Small intestine (tissue), 7 donors: ENCODE measurements around the gene MSRB1. TPM values are rescaled to one million over a fixed set of nuclear protein-coding genes. Genes with fewer than 3 reads are reported as not detected.

Experiments used
- DNase-seq, 2 donors: peaks; one replicate each; pipeline versions ENCODE4 v3.0.0 to v3.0.0-alpha.2; 2013
- FAIRE-seq: peaks from 2 replicates; lab custom pipeline; 2012; peaks lifted over from hg19 to GRCh38; lab: Jason Lieb, UNC
- H3K27ac ChIP-seq, 3 donors: one replicate each; pipeline ENCODE4 v1.5.1; 2013; ENCODE audit warnings: low read length in 2 of 3, mild to moderate bottlenecking in 2 of 3, control low read depth in 1 of 3, inconsistent platforms in 1 of 3, low read depth in 1 of 3, moderate library complexity in 1 of 3
- H3K27me3 ChIP-seq, 3 donors: one replicate each; pipeline ENCODE4 v1.6.1; 2013; ENCODE audit warnings: low read length in 3 of 3, inconsistent platforms in 1 of 3; ENCODE audit not compliant: control insufficient read depth in 3 of 3, insufficient read depth in 3 of 3
- H3K36me3 ChIP-seq, 3 donors: one replicate each; pipeline ENCODE4 v1.6.1; 2013; ENCODE audit warnings: low read length in 3 of 3, inconsistent platforms in 1 of 3, low read depth in 1 of 3, mild to moderate bottlenecking in 1 of 3, moderate library complexity in 1 of 3; ENCODE audit not compliant: control insufficient read depth in 3 of 3, insufficient read depth in 2 of 3
- H3K4me1 ChIP-seq, 3 donors: one replicate each; pipeline ENCODE4 v1.6.1; 2013; ENCODE audit warnings: low read length in 2 of 3, inconsistent platforms in 1 of 3, low read depth in 1 of 3, mild to moderate bottlenecking in 1 of 3, moderate library complexity in 1 of 3; ENCODE audit not compliant: control insufficient read depth in 3 of 3, insufficient read depth in 2 of 3
- H3K4me3 ChIP-seq, 3 donors: one replicate each; pipeline ENCODE4 v1.5.1; 2013; ENCODE audit warnings: low read length in 3 of 3, control low read depth in 1 of 3, inconsistent platforms in 1 of 3, low read depth in 1 of 3, mild to moderate bottlenecking in 1 of 3, moderate library complexity in 1 of 3
- H3K9me3 ChIP-seq, 2 donors: one replicate each; pipeline ENCODE4 v1.6.1; 2013; ENCODE audit warnings: low read depth in 1 of 2, low read length in 1 of 2; ENCODE audit not compliant: control insufficient read depth in 2 of 2, insufficient read depth in 1 of 2
- WGBS, 3 donors: extraction: QIAGEN DNeasy Blood & Tissue Kit; methylation state at CpG; one replicate each; pipeline ENCODE4 v1.1.7; 2013; 5-methylcytosine and 5-hydroxymethylcytosine counted together
- polyA plus RNA-seq, 4 donors: library from polyadenylated mRNA; stranded (reverse) in 3 of 4; unstranded in 1 of 4; fragments of 200-250 nt in 3 of 4; fragments of 120-200 nt in 1 of 4; gene quantifications; one replicate each; pipeline versions ENCODE4 v1.2.1 to v1.2.3, GENCODE V29; 2013
- donor health status: healthy with polysubstance abuse.
- donor health status: control.
- donor health status: control.
- donor health status: Bipolar disorder and iron deficiency.
- donor health status: healthy.

MSRB1 gene
- polyA plus RNA-seq, 4 donors = 50.6 to 105 (median 62.0) TPM

DNA sequence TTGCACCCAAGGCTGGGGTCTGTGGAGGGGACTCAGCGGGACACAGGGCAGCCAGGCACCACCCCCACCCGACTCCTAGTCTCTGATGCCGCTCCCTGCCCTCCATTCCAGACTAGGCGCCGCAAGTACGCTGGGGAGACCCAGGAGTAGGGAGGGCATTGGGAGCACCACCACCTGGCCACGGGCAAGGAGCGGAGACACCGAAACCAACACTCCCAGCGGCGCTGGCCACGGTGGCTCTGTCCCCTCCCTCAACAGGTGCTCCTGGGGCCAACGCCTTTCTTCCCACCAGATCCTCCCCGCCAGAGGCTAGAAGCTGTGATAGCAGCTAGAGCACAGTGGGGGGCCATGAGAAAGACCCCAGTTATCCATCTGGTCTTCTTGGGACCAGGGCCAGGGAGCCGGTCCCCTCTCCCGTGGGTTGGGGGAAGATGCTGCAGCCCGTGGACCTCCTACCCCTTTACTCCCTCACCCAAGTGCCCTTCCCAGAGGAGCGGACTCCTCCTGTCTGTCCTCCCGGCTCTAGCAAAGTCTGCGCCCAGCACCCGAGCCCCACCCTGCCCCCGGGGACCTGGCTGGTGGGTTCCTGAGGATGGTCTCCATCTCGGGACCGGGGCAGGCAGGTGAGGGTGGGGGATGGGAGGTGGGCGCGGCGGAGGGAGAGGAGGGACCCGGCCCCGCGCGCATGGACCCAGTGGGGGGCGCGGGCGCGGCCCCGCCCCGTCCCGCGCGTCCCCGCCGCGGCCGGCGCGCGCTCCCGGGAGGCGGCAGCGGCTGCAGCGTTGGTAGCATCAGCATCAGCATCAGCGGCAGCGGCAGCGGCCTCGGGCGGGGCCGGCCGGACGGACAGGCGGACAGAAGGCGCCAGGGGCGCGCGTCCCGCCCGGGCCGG, 46.5 kb upstream of the MSRB1 start, which contains the start of gene SYNGR3:
TSS of gene SYNGR3 (plus strand) at position 762 of the 892 bp plus-strand sequence. CDS start 133 bp downstream, outside the sequence.
- 5 to 10% (median 5%) methylated on average over 23 to 67 of the region's 67 CpGs for WGBS, 3 donors
- no peak for FAIRE-seq
- Histone ChIP-seq H3K27me3 (peaks cover 3 to 35% (median 15%) of the 10 kb centered on the region in 3 donors), H3K9me3 (peaks cover 0 to 7% of the 10 kb centered on the region in 2 donors), H3K27ac (peak within 1 kb of the TSS in 1 of 3 donors; percentile 41), H3K4me3 (peak within 1 kb of the TSS; percentile 22 to 35 (median 23)), H3K4me1 (peaks cover 0 to 40% (median 0%) of the 10 kb centered on the region in 3 donors), H3K36me3 (peaks cover 2 to 32% (median 2%) of the 10 kb centered on the region in 3 donors)
- peak; percentile 30 to 36 for DNase-seq

DNA sequence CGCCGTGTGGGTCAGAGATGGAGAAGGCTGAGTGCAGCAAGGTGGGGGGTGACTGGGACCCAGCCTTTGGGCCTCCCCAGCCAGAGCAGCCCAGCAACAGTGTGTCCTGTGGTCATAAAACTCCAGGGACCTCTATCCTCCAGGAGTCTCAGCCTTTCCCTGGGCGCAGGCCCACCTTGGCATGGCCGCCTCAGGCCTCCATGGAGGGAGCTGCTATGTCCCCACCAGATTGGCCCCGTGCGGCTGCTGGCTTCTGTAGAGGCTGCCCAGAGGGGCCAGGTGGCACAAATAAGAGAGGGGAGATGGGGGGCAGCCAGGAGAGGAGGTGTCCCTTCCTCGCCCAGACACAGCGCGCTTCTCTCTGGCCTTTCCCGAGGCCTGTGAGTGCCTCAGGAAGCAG, 44.2 kb upstream of the MSRB1 start:
- 89 to 95% (median 92%) methylated on average over 9 to 10 of the region's 10 CpGs for WGBS, 3 donors
- H3K4me1 ChIP-seq = peaks cover 0 to 51% (median 3%) of the 10 kb centered on the region in 3 donors
- FAIRE-seq = no peak

DNA sequence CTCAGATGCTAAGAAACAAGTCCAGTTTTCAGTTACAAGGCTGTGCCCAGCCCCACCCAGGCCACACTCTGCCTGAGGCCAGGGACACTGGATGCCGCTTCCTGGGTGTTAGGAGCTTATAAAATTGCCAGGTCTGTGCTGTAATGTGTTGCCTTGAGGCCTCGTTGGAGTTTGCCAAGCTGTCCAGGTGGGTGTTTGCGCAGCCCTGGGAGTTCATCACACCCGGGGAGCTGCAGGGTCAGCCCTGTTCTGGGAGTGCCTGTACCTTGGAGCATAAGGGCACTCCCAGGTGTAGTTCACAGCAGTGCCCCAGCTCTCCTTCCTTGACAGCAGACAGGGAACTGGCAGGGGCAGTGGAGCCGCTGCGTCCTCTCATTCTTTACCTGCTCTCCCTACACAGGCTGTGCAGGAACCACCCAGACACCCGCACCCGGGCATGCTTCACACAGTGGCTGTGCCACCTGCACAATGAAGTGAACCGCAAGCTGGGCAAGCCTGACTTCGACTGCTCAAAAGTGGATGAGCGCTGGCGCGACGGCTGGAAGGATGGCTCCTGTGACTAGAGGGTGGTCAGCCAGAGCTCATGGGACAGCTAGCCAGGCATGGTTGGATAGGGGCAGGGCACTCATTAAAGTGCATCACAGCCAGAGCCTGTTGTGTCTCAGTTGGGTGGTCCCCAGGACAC, 42.6 kb upstream of the MSRB1 start:
- peaks cover 2 to 29% (median 2%) of the 10 kb centered on the region in 3 donors for H3K36me3 ChIP-seq
- FAIRE-seq (no peak), DNase-seq (peak; percentile 51 to 90)
- H3K27ac ChIP-seq = peak overlapping the region; percentile 29 to 97 (median 82)
- peak overlapping the region in 2 of 3 donors; percentile 48 to 83 for H3K4me3 ChIP-seq
- H3K4me1 ChIP-seq = peaks cover 0 to 56% (median 3%) of the 10 kb centered on the region in 3 donors
- H3K9me3 ChIP-seq = no peaks in the 10 kb centered on the region
- 51 to 78% (median 63%) methylated on average over 14 of the region's 14 CpGs for WGBS, 3 donors
- H3K27me3 ChIP-seq = peaks cover 3 to 50% (median 9%) of the 10 kb centered on the region in 3 donors

More for the DNA sequence above, 44.2 kb upstream of the MSRB1 start:
- no peak for DNase-seq
- peaks cover 2 to 29% (median 2%) of the 10 kb centered on the region in 3 donors for H3K36me3 ChIP-seq
- H3K27me3 ChIP-seq = peaks cover 3 to 45% (median 15%) of the 10 kb centered on the region in 3 donors
- no peak overlapping the region for H3K4me3 ChIP-seq
- H3K9me3 ChIP-seq = peaks cover 0 to 3% of the 10 kb centered on the region in 2 donors
- H3K27ac ChIP-seq = no peak overlapping the region

DNA sequence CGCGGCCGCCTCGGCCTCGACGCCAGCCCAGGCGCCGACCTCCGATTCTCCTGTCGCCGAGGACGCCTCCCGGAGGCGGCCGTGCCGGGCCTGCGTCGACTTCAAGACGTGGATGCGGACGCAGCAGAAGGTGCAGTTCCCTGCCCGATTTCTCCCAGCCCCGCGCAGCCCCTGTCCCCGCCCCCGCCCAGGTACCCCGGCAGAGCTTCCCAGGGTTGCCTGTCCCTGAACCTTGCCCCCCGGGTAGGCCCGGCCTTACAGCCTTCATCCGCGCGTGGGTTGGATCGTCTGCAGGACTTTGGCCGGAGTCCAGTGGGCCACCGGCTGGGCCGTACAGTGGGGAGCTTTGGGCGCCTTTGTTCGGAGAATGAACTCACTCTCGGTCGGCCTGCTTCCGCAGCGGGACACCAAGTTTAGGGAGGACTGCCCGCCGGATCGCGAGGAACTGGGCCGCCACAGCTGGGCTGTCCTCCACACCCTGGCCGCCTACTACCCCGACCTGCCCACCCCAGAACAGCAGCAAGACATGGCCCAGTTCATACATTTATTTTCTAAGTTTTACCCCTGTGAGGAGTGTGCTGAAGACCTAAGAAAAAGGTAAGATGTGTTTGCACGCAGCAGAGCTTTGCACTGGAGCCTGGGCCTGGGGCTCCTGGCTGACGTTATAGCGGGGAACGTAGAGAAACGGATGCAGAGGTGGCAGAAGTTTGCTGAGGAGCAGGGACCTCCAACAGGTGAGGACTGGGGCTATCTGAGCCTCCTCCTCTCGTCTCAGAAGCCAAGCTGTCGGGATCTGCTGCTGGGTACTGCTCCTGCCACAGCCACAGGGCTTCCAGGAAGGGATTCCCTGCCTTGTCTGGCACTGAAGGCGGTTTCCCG, 41.6 kb upstream of the MSRB1 start:
- peak overlapping the region; percentile 48 to 83 (median 81) for H3K4me3 ChIP-seq
- peaks cover 3 to 55% (median 11%) of the 10 kb centered on the region in 3 donors for H3K27me3 ChIP-seq
- H3K27ac ChIP-seq = peak overlapping the region; percentile 29 to 97 (median 82)
- peaks cover 0 to 62% (median 5%) of the 10 kb centered on the region in 3 donors for H3K4me1 ChIP-seq
- FAIRE-seq = no peak
- DNase-seq = peak; percentile 78
- WGBS, 3 donors = 5 to 8% (median 8%) methylated on average over 43 to 58 of the region's 58 CpGs
- H3K9me3 ChIP-seq = no peaks in the 10 kb centered on the region
- peaks cover 2 to 29% (median 2%) of the 10 kb centered on the region in 3 donors for H3K36me3 ChIP-seq

DNA sequence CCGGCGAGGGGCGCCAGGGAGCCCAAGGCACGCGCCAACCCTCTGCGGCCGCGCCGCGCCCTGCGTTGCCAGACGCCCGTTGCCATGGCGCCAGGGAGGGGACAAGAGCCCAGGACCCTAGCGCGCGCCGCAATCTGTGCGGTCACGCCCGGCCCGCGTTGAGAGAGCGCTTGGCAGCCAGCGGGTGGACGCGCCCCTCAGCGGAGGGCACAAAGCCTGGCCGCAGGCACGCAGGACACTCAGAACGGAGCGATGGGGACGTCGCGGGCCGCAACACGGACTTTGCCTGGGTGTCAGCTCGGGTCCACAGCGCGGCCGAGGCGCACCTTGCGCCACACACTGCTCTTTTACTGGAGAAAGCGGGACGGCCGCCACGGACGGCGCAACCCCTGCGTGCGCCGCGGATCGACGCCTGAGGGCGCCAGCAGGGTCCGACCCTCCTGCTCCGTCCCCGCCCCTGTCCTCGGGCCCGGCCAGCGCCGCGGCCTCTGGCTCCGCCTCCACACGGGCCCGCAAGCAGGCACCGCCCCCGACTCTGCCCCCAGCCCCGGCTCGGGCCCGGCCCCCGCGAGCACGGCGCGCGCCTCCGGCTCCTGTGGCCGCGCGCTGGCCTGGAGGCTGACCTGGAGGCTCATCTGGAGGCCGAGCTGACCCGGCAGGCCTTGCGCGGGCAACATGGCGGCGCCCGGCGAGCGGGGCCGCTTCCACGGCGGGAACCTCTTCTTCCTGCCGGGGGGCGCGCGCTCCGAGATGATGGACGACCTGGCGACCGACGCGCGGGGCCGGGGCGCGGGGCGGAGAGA, 40.7 kb upstream of the MSRB1 start, which contains the start of gene GFER:
TSS of gene GFER (plus strand) at position 650 of the 803 bp plus-strand sequence. CDS start at position 676, 26 bp downstream.
- FAIRE-seq = no peak
- WGBS, 3 donors = 0% methylated on average over 64 to 109 of the region's 109 CpGs
- no peaks in the 10 kb centered on the region for H3K9me3 ChIP-seq
- DNase-seq = peak; percentile 90 to 95
- peaks cover 2 to 30% (median 2%) of the 10 kb centered on the region in 3 donors for H3K36me3 ChIP-seq
- peak within 1 kb of the TSS; percentile 52 to 83 (median 81) for H3K4me3 ChIP-seq
- H3K4me1 ChIP-seq = peaks cover 0 to 61% (median 5%) of the 10 kb centered on the region in 3 donors
- peaks cover 3 to 50% (median 6%) of the 10 kb centered on the region in 3 donors for H3K27me3 ChIP-seq
- H3K27ac ChIP-seq = peak within 1 kb of the TSS; percentile 82 to 97 (median 85)

DNA sequence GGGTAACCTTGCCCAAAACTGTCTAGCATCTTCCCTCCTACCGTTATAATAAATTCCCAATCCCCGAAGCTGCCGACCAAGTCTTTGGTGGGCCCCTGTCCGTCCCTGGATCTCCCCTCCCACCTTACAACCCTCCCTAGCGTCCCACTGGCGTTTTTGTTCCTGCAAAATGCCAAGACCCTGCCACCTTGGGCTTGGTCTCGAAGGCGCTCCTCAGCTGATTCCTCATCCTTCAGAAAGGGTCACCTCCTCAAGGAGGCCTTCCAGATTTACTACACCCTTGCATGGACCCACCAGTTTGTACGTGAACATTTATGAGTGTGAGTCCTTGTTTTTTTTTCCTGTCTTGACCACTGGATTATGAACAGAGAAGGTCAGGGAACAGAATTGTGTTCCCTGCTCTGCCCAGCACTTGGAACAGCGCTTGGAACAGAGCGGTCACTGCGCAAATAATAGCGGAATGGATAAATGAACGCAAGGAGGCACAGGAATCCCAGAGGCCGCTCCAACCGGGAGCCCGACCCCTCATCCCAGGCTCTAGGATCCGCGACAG, 40.1 kb upstream of the MSRB1 start:
- Histone ChIP-seq H3K9me3 (no peaks in the 10 kb centered on the region), H3K27me3 (peaks cover 0 to 43% (median 5%) of the 10 kb centered on the region in 3 donors), H3K4me3 (peak overlapping the region in 1 of 3 donors; percentile 83), H3K27ac (peak overlapping the region in 2 of 3 donors; percentile 82 to 90), H3K4me1 (peaks cover 0 to 67% (median 5%) of the 10 kb centered on the region in 3 donors), H3K36me3 (peaks cover 2 to 37% (median 2%) of the 10 kb centered on the region in 3 donors)
- DNase-seq = no peak
- FAIRE-seq = no peak
- whole genome bisulfite sequencing, 3 donors = 29 to 38% (median 36%) methylated on average over 19 of the region's 19 CpGs
